GM08714 (cell line): ENCODE data around the gene CREB3L2.

Experiments
- H3K4me3 ChIP-seq: fragments of 200-500 bp; sonication (Bioruptor generic); 2 replicates; pipeline ENCODE4 v1.5.1; 2014; ENCODE audit warnings: mild to moderate bottlenecking, low read length, inconsistent platforms
- ZNF274 ChIP-seq: IDR thresholded peaks from 2 replicates; pipeline ENCODE4 v1.6.1; 2012; ENCODE audit warnings: mild to moderate bottlenecking, low read depth, low read length

Gene CREB3L2

GRCh38 chr7:137950263-137950621 lies 51.6 kb downstream of the CREB3L2 start:
- no peak for TF ChIP-seq ZNF274
- no peak overlapping the region for H3K4me3 ChIP-seq

DNA sequence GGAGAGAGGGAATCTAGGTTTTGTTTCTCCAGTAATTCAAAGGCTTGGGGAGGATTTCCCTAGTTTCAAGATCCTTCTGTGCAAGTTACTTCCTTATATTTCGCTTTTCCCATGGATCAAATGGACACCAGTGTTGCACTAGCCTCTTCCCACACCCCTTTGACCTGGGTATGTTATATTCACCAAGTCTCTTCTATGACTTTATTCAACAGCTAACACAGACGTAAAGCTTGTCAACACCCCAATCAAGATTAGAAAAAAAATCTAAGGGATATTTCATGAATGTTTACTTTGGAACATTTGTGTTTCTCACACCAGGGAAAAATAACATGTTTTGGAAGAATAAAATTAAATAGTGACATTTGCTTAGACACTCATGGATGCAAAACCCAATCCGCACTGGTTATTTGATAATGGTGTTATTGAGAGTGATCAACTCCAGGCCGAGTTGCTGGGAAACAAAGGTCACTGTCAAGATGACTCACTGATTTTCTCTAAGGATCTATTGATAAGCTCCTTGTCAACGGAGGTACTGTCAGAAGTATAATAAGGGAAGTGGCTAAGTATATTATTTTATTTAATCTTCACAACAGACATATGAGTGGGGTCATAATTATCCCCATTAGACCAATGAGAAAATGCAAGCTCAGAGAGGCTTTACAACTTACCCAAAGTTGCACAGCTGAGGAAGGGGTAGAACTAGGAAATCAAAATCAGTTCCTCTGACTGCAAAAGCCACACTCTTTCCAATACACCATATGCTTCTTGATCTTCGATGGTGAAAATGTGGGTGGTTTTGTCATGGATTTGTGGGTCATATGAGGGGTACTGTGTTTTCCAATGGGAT lies 52.2 kb downstream of the CREB3L2 start:
- no peak for TF ChIP-seq ZNF274
- no peak overlapping the region for H3K4me3 ChIP-seq

GRCh38 chr7:137948845-137949330 lies 53.0 kb downstream of the CREB3L2 start:
- no peak for TF ChIP-seq ZNF274
- H3K4me3 ChIP-seq, result no peak overlapping the region

- no peak for TF ChIP-seq ZNF274
- no peak overlapping the region for H3K4me3 ChIP-seq
Observed at GRCh38 chr7:137948083-137948844, 53.6 kb downstream of the CREB3L2 start.

GRCh38 chr7:137947046-137947445 lies 54.8 kb downstream of the CREB3L2 start:
- no peak overlapping the region for H3K4me3 ChIP-seq
- TF ChIP-seq ZNF274, result no peak

DNA sequence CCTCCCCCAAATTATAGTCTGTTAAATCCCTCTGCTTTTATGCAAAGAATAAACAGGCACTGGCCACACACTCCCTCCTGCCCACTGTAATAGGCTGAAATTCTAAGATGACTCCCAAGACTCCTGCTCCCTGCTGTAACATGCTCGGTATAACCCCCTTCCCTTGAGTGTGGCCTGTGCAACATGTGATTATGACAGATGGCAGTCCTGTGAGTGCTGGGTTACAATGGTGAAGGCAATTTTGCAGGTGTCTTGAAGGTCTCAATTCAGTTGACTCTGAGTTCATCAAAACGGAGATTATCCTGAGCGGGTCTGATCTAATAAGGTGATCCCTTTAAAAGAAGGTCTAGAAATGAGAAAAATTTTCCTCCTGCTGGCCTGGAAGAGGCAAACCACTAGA lies 55.9 kb downstream of the CREB3L2 start:
- TF ChIP-seq ZNF274, result no peak
- H3K4me3 ChIP-seq, result no peak overlapping the region

- no peak for TF ChIP-seq ZNF274
- no peak overlapping the region for H3K4me3 ChIP-seq
Observed at GRCh38 chr7:137944168-137944567, 57.7 kb downstream of the CREB3L2 start.

DNA sequence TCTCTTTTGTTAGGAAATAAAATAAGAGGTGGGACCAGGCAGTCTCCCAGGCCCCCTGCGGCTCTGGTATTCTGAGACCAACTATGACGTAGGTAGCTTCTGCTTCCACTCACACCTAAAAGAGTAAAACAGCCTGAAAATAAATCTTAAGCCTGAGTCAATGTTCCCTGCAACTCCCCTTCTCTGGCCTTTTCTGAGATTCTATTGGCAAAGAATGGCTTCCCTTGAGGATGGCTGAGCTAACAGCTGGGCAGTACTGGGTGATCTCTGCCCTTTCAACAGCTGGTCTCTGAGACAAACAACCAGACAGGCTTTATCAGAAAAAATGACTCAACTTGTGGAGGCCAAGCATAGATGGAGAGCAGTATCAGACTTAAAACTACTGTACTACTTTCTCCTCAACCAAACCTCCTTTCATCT lies 58.7 kb downstream of the CREB3L2 start:
- no peak for TF ChIP-seq ZNF274
- no peak overlapping the region for H3K4me3 ChIP-seq

GRCh38 chr7:137942484-137943115 lies 59.3 kb downstream of the CREB3L2 start:
- H3K4me3 ChIP-seq, result no peak overlapping the region
- TF ChIP-seq ZNF274, result no peak

GRCh38 chr7:137940656-137941518 lies 61.0 kb downstream of the CREB3L2 start:
- no peak overlapping the region for H3K4me3 ChIP-seq
- TF ChIP-seq ZNF274, result no peak

- H3K4me3 ChIP-seq, result no peak overlapping the region
- no peak for TF ChIP-seq ZNF274
Observed at GRCh38 chr7:137940218-137940617, 61.7 kb downstream of the CREB3L2 start.

DNA sequence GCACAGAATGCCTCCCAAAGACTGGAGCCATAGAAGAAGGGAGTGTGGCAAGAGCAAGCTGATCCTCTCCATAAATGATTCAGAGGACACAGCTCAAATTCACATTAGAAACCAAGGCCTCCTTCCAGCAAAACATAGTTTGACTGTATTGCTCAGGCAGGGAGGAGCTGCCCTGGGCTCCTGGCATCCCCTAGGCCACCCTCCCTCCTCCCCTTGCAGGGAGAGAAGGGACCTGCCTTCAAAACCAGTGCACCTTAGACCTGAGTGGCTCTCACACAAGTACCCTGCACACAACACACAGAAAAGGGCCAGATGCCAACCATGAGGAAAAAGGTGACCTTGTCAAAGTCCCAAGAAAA lies 64.7 kb downstream of the CREB3L2 start:
- H3K4me3 ChIP-seq, result no peak overlapping the region
- no peak for TF ChIP-seq ZNF274

GRCh38 chr7:137936509-137937201 lies 65.2 kb downstream of the CREB3L2 start:
- no peak for TF ChIP-seq ZNF274
- no peak overlapping the region for H3K4me3 ChIP-seq

DNA sequence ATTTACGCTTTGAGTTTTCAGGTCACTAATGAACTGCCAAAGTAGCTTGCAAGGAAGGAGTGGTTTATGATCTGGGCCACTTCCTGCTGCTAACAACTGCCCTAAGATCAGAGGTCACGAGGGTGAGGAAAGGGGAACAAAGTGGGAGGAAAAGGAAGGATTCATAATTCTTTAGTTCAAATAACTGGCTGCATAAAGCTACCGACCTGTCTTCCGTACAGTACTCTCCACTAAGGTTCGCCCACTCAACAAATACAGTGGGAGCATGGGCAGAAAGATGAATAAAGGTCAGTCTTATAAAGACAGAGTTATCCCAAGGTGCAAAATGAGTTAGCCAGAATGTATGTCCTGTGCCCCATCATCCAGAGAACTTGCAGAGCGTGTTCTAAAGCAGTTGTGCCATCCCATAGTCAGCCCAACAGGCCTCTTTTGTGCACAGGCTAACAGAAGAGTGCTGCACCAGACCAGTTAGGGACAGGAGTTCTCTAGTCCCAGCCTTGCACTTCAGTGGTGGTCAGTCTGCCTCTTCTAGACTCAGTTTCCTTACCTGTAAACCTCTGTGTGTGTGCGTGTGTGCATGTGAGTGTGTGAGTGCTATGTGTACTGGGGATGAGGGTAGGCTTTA lies 65.9 kb downstream of the CREB3L2 start:
- TF ChIP-seq ZNF274, result no peak
- peak overlapping the region; percentile 32; the same call in 1 of the 2 replicates for H3K4me3 ChIP-seq
